WTC11 (cell line): ENCODE results near the gene TNIP3.

Source experiments
- NFYB ChIP-seq: sonication (generic); formaldehyde crosslinking; conservative IDR thresholded peaks from 2 replicates; pipeline ENCODE4 v1.8.0; 2022; ENCODE audit warnings: low read depth, missing genetic modification reagents
- TF ChIP-seq, protein P1 (sequence below): sonication (generic); formaldehyde crosslinking; IDR thresholded peaks from 2 replicates; pipeline ENCODE4 v1.8.0; 2022; ENCODE audit warnings: mild to moderate bottlenecking, missing genetic modification reagents
- TF ChIP-seq, protein P2 (sequence below): fragments of 200-600 bp; IDR thresholded peaks from 2 replicates; pipeline ENCODE4 v1.8.0; 2022; ENCODE audit warnings: antibody characterized with exemption

DNA sequence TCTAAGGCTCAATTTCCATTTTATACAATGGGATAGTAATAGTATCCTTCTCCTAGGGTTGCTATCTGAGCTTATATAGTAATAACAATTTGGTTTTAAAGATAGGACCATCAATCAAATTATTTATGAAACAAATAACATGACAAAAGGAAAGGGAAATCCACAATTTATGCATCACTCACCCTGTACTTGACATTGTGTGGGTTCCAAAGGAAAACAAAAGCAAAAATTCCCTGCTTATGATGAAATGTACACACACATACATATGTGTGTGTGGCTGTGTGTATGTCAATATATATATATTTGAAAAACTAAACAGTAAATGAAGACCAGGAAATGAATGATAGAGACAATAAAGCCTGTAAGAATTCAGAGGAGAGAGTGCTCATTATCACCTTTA lies 2.9 kb upstream of the TNIP3 start:
- no peak for TF ChIP-seq NFYB
- TF ChIP-seq, protein P1, sequence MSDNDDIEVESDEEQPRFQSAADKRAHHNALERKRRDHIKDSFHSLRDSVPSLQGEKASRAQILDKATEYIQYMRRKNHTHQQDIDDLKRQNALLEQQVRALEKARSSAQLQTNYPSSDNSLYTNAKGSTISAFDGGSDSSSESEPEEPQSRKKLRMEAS (CRISPR knock-in tag) = no peak
- TF ChIP-seq, protein P2, sequence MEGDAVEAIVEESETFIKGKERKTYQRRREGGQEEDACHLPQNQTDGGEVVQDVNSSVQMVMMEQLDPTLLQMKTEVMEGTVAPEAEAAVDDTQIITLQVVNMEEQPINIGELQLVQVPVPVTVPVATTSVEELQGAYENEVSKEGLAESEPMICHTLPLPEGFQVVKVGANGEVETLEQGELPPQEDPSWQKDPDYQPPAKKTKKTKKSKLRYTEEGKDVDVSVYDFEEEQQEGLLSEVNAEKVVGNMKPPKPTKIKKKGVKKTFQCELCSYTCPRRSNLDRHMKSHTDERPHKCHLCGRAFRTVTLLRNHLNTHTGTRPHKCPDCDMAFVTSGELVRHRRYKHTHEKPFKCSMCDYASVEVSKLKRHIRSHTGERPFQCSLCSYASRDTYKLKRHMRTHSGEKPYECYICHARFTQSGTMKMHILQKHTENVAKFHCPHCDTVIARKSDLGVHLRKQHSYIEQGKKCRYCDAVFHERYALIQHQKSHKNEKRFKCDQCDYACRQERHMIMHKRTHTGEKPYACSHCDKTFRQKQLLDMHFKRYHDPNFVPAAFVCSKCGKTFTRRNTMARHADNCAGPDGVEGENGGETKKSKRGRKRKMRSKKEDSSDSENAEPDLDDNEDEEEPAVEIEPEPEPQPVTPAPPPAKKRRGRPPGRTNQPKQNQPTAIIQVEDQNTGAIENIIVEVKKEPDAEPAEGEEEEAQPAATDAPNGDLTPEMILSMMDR = no peak
